Tibial artery (tissue), 4 donors: Measurements from ENCODE around the gene ANK2.

Experiments used
- DNase-seq, 2 donors: peaks; one replicate each; pipeline ENCODE4 v3.0.0-alpha.2; 2019
- H3K27ac ChIP-seq, 2 donors: fragments of 200-600 bp; sonication (generic) in 1 of 2; 1 replicate in 1 of 2; 2 replicates in 1 of 2; pipeline ENCODE4 v1.5.1; 2018 to 2019; ENCODE audit warnings: mild to moderate bottlenecking in 1 of 2
- H3K27me3 ChIP-seq, 2 donors: fragments of 200-600 bp; sonication (generic) in 1 of 2; one replicate each; pipeline versions ENCODE4 v1.5.1 to v1.6.0; 2016 to 2019
- H3K36me3 ChIP-seq, 3 donors: fragments of 200-600 bp; sonication (generic) in 2 of 3; one replicate each; pipeline ENCODE4 v1.5.1; 2016 to 2019; ENCODE audit warnings: mild to moderate bottlenecking in 2 of 3
- H3K4me1 ChIP-seq, 4 donors: fragments of 200-600 bp; sonication (generic) in 2 of 4; 1 replicate in 3 of 4; 2 replicates in 1 of 4; pipeline ENCODE4 v1.5.1; 2016 to 2019
- H3K4me3 ChIP-seq, 2 donors: fragments of 200-600 bp; sonication (generic) in 1 of 2; 1 replicate in 1 of 2; 2 replicates in 1 of 2; pipeline ENCODE4 v1.5.1; 2018 to 2019; ENCODE audit warnings: mild to moderate bottlenecking in 2 of 2
- H3K9me3 ChIP-seq, 3 donors: fragments of 200-600 bp; sonication (generic) in 1 of 3; one replicate each; pipeline ENCODE4 v1.5.1; 2016 to 2019
- intact Hi-C: fragments of 100-400 bp; cut with DNase I; formaldehyde crosslinking; loops from one replicate; pipeline ENCODE4 v1.15.0; 2023; ENCODE audit warnings: low total_unique reads
- TF ChIP-seq, protein P1 (sequence below), 2 experiments: fragments of 200-600 bp in 1 of 2; fragments of 450-650 bp in 1 of 2; IDR thresholded peaks; one replicate each; pipeline ENCODE4 v1.5.1; 2017 to 2019; ENCODE audit warnings: antibody characterized with exemption in 2 of 2, mild to moderate bottlenecking in 1 of 2, moderate library complexity in 1 of 2

The ANK2 gene

DNA sequence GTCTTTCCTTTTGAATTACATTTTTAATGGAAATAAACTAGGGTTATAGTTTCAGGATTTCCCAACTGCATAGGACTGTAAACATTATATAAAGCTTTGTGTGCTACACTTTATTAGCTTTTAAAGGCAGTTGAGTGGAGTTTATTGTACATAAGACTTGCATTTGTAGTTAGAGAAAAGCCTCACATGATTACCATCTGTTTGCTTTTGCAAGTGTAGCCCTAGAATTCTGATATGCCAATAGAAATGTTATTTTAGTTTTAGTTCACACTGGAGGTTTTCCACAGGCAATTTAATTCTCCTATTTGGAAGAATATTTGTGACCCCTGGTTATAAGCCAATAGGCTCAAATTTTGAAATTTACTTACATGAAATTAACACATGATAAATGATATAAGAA, 41.3 kb upstream of the ANK2 start:
- H3K4me3 ChIP-seq: no peak overlapping the region
- H3K36me3 ChIP-seq: no peaks in the 10 kb centered on the region
- TF ChIP-seq, protein P1, sequence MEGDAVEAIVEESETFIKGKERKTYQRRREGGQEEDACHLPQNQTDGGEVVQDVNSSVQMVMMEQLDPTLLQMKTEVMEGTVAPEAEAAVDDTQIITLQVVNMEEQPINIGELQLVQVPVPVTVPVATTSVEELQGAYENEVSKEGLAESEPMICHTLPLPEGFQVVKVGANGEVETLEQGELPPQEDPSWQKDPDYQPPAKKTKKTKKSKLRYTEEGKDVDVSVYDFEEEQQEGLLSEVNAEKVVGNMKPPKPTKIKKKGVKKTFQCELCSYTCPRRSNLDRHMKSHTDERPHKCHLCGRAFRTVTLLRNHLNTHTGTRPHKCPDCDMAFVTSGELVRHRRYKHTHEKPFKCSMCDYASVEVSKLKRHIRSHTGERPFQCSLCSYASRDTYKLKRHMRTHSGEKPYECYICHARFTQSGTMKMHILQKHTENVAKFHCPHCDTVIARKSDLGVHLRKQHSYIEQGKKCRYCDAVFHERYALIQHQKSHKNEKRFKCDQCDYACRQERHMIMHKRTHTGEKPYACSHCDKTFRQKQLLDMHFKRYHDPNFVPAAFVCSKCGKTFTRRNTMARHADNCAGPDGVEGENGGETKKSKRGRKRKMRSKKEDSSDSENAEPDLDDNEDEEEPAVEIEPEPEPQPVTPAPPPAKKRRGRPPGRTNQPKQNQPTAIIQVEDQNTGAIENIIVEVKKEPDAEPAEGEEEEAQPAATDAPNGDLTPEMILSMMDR (IDR thresholded peaks at IDR 0.05): no peak
- H3K27me3 ChIP-seq: no peaks in the 10 kb centered on the region
- H3K4me1 ChIP-seq: no peaks in the 10 kb centered on the region
- no peaks in the 10 kb centered on the region for H3K9me3 ChIP-seq
- no peak overlapping the region for H3K27ac ChIP-seq
- intact Hi-C loops: no loop called here
- DNase-seq: no peak

DNA sequence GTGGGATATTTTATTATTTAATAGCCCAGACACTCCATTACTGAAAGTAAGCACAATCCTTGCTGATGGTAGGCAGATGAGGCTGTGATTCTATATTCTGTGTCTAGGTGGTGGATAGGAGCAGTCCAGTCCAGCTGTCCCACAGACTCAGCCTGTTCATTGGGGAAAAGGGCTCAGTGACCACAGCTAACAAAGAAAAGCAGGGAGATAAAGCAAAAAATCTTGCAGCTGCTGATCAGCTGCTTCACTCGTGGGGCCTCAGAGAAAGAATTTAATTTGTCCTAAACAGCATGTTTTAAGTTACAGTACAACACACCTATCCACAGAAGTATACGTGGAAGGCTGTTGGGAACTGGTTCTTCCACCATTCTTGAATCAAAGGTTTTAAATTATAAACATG, 40.7 kb upstream of the ANK2 start:
- no peak for DNase-seq
- no peak overlapping the region for H3K27ac ChIP-seq
- no peaks in the 10 kb centered on the region for H3K36me3 ChIP-seq
- H3K9me3 ChIP-seq: no peaks in the 10 kb centered on the region
- no peaks in the 10 kb centered on the region for H3K4me1 ChIP-seq
- no peaks in the 10 kb centered on the region for H3K27me3 ChIP-seq
- TF ChIP-seq, protein P1 (IDR thresholded peaks at IDR 0.05): no peak
- intact Hi-C loops: no loop called here
- no peak overlapping the region for H3K4me3 ChIP-seq

DNA sequence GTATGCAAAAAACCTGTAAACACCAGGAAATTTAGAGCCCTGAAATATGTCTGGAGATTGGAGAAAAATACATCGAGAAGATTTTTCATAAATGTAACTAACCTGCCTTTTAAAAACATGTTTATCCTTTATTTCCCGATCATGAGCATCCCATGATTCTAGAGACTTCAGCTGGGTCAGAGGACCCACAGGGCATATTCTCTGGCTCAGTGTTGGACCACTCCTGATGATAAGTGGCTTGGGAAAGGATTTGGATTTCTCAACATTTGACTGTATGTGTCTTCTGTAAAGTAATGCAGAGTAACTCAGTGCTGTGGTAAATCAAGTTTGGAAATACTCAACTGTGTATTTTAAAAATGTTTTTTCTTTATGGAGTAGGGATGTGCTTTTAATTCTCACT, 40.0 kb upstream of the ANK2 start:
- Histone ChIP-seq H3K4me3 (no peak overlapping the region), H3K4me1 (no peaks in the 10 kb centered on the region), H3K27ac (no peak overlapping the region), H3K36me3 (no peaks in the 10 kb centered on the region), H3K9me3 (no peaks in the 10 kb centered on the region), H3K27me3 (no peaks in the 10 kb centered on the region)
- intact Hi-C loops: no loop called here
- no peak for DNase-seq
- TF ChIP-seq, protein P1 (IDR thresholded peaks at IDR 0.05): no peak

DNA sequence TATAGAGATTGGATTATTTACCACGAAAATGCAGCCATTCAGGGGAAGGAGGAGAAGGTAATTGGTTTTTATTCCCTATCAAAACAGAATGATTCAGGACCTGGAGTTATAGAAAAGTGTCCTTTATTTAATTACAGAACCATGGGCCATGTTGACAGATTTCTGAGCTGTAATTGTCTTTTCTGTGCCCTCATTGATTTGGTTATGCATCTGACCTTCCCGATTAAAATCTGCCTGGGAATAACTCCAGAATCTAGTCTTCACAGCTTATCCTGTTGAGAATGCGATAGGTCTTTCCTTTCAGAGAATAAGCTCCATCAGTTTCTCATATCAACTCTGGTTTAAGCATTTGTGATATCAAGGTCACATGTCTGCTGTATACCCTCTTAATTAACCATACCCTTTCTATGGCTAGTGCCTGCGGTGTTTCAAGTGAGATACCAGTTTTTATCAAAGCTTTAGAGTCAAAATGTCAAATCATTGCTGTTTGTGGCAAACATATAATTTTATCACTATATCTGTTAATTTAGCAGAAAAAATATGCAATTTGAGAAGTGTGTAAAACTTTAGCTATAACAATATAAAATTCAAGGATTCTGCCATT, 37.2 kb upstream of the ANK2 start:
- TF ChIP-seq, protein P1 (IDR thresholded peaks at IDR 0.05): no peak
- DNase-seq: no peak
- Histone ChIP-seq H3K9me3 (no peaks in the 10 kb centered on the region), H3K4me3 (no peak overlapping the region), H3K27me3 (no peaks in the 10 kb centered on the region), H3K27ac (no peak overlapping the region), H3K4me1 (no peaks in the 10 kb centered on the region), H3K36me3 (no peaks in the 10 kb centered on the region)
- intact Hi-C loops: no loop called here

DNA sequence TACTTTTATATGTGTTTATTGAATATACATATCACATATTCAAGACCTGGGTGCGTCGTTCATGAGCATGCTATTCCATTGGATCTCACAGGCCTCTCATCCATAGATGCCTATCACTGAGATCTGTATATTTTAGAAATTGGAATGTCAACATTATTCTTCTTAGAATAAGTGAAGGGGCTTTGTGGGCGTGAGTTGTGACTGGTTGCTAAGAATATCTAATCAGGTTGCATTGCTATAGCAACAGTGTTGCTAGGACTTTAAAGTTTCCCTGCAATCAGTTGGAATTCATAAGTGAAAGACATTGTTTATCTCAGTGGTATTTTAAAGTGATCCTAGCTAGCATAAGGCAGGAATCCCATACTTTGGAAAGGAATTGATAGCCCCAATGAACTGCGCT, 36.7 kb upstream of the ANK2 start:
- TF ChIP-seq, protein P1 (IDR thresholded peaks at IDR 0.05): no peak
- H3K27me3 ChIP-seq: no peaks in the 10 kb centered on the region
- no peaks in the 10 kb centered on the region for H3K4me1 ChIP-seq
- H3K27ac ChIP-seq: no peak overlapping the region
- no peak for DNase-seq
- no peaks in the 10 kb centered on the region for H3K36me3 ChIP-seq
- no peaks in the 10 kb centered on the region for H3K9me3 ChIP-seq
- intact Hi-C loops: no loop called here
- no peak overlapping the region for H3K4me3 ChIP-seq

DNA sequence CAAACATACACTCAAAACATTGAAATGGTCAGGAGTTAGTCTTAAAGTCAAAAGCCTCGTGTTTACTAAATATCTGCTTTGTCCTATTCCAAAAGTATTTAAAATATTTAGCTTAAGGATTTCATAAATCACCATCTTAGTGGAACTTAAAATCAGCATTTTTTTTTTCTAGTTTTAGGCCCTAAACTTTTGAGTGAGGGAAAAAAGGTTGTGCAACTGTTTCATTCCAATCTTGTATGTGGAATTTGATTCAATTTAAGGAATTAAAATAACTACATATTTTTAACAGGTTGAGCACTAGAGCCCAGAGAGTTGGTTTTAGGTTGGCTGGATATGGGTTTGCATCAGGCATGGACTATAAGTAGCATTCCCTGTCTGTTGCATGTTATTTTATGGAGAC, 35.7 kb upstream of the ANK2 start:
- Histone ChIP-seq H3K27me3 (no peaks in the 10 kb centered on the region), H3K36me3 (no peaks in the 10 kb centered on the region), H3K4me1 (no peaks in the 10 kb centered on the region), H3K9me3 (no peaks in the 10 kb centered on the region), H3K27ac (no peak overlapping the region), H3K4me3 (no peak overlapping the region)
- TF ChIP-seq, protein P1 (IDR thresholded peaks at IDR 0.05): no peak
- intact Hi-C loops: no loop called here
- DNase-seq: no peak
